Mesenteric fat pad (tissue), 1 donor: Measurements from ENCODE around the gene THBS2. TPM values are rescaled to one million over a fixed set of nuclear protein-coding genes. Genes with fewer than 3 reads are reported as not detected.
"Not testable (repeated sequence)": the region's sequence is repeated elsewhere in the genome, so short reads cannot be mapped to it uniquely, and the experiment has no call there.

Experiments
- DNase-seq: peaks from one replicate; pipeline ENCODE4 v3.0.0-alpha.2; 2020; ENCODE audit warnings: low spot score
- long read RNA-seq: library from polyadenylated mRNA; unstranded; transcript quantifications from one replicate; pipeline ENCODE4 v2.0.0, GENCODE V29; 2020
- total RNA-seq: library from RNA; stranded (reverse); fragmentation: NEBNext Ultra II Directional; extraction: Animal tissue kit (Norgen Biotek cat#: 25700); gene quantifications from one replicate; pipeline ENCODE4 v1.2.1, GENCODE V29; 2021
- donor health status: DM: yes; HTN: yes; CAD: no.

The THBS2 gene
- total RNA-seq = 270 TPM
- long read RNA-seq, full-length matches to known transcripts = 19 of 174 reads
- long read RNA-seq, partial matches to known transcripts = 105 of 174 reads
- long read RNA-seq, other reads (novel, unspliced or antisense) = 50 of 174 reads

GRCh38 chr6:169253337-169254238 lies at the start of gene THBS2:
THBS2 (minus strand) TSS chr6:169253846; CDS start chr6:169250784, 3,062 bp downstream.
- DNase-seq = no peak

GRCh38 chr6:169302716-169303115 lies 49.1 kb upstream of the THBS2 start:
- DNase-seq = no peak

- no peak for DNase-seq
Observed at GRCh38 chr6:169302255-169302654, 48.6 kb upstream of the THBS2 start.

- no peak for DNase-seq
Observed at GRCh38 chr6:169300916-169301315, 47.3 kb upstream of the THBS2 start.

GRCh38 chr6:169298626-169299025 lies 45.0 kb upstream of the THBS2 start:
- DNase-seq = not testable (repeated sequence)

- DNase-seq = no peak
Observed at GRCh38 chr6:169296622-169297021, 43.0 kb upstream of the THBS2 start.

GRCh38 chr6:169296170-169296569 lies 42.5 kb upstream of the THBS2 start:
- no peak for DNase-seq

GRCh38 chr6:169293196-169293595 lies 39.5 kb upstream of the THBS2 start:
- DNase-seq = no peak

- no peak for DNase-seq
Observed at GRCh38 chr6:169292338-169293124, 38.9 kb upstream of the THBS2 start.

GRCh38 chr6:169291646-169292337 lies 38.1 kb upstream of the THBS2 start:
- DNase-seq = no peak

GRCh38 chr6:169291148-169291547 lies 37.5 kb upstream of the THBS2 start:
- DNase-seq = no peak

- DNase-seq = no peak
Observed at GRCh38 chr6:169289619-169290339, 36.1 kb upstream of the THBS2 start.

GRCh38 chr6:169289257-169289618 lies 35.6 kb upstream of the THBS2 start:
- DNase-seq = no peak

GRCh38 chr6:169288591-169288990 lies 34.9 kb upstream of the THBS2 start:
- no peak for DNase-seq

- DNase-seq = no peak
Observed at GRCh38 chr6:169287675-169288074, 34.0 kb upstream of the THBS2 start.

GRCh38 chr6:169286961-169287360 lies 33.3 kb upstream of the THBS2 start:
- DNase-seq = no peak

- DNase-seq = no peak
Observed at GRCh38 chr6:169285165-169285564, 31.5 kb upstream of the THBS2 start.

GRCh38 chr6:169283924-169284323 lies 30.3 kb upstream of the THBS2 start:
- DNase-seq = no peak

GRCh38 chr6:169282043-169282442 lies 28.4 kb upstream of the THBS2 start:
- no peak for DNase-seq

GRCh38 chr6:169277619-169278018 lies 24.0 kb upstream of the THBS2 start:
- DNase-seq = no peak

GRCh38 chr6:169274781-169275180 lies 21.1 kb upstream of the THBS2 start:
- DNase-seq = no peak
